ENCODE measurements around the gene SLC29A1. TPM values are rescaled to one million over a fixed set of nuclear protein-coding genes. Genes with fewer than 3 reads are reported as not detected.

Gene SLC29A1
- total and polyA plus RNA-seq, 11 donors: 48.0 to 319 (median 131) TPM

GRCh38 chr6:44217332-44218143 is 5.9 kb upstream of the SLC29A1 start:
- no peaks in the 10 kb centered on the region for H3K9me3 ChIP-seq
- ATAC-seq: peak in 3 of 4 donors; percentile 1 to 13 (median 7)
- WGBS, 4 donors: 45 to 54% (median 49%) methylated on average over 13 to 16 of the region's 16 CpGs

GRCh38 chr6:44219053-44219814 is 4.2 kb upstream of the SLC29A1 start:
- ATAC-seq: peak; percentile 43 to 76 (median 74)
- TF ChIP-seq POLR2A (IDR thresholded peaks at IDR 0.05) (peak in 1 of 2 donors; percentile 73), CTCF (IDR thresholded peaks at IDR 0.05) (peak in 2 of 12 donors; percentile 9 to 17)
- Histone ChIP-seq H3K4me3 (peak overlapping the region; percentile 41 to 78 (median 61)), H3K36me3 (no peaks in the 10 kb centered on the region), H3K4me1 (peaks cover 3 to 80% (median 67%) of the 10 kb centered on the region in 12 donors), H3K27me3 (no peaks in the 10 kb centered on the region), H3K9me3 (no peaks in the 10 kb centered on the region), H3K27ac (peak overlapping the region; percentile 74 to 99 (median 92))
- intact Hi-C loops (cut with DNase I): loop anchor here in 3 of 10 donors (1.0 to 5.0 kb wide), 2 partner anchors 19 to 42 kb away; no protein-coding TSS in a partner anchor
- WGBS, 4 donors: 1 to 2% (median 1%) methylated on average over 26 to 45 of the region's 45 CpGs
- DNase-seq: peak; percentile 90 to 94 (median 93)

More at GRCh38 chr6:44217332-44218143, 5.9 kb upstream of the SLC29A1 start:
- DNase-seq: peak; percentile 66 to 88 (median 83)
- Histone ChIP-seq H3K27ac (peak overlapping the region in 11 of 12 donors; percentile 87 to 99 (median 93)), H3K36me3 (no peaks in the 10 kb centered on the region), H3K4me1 (peaks cover 3 to 67% (median 55%) of the 10 kb centered on the region in 12 donors), H3K27me3 (no peaks in the 10 kb centered on the region), H3K4me3 (peak overlapping the region in 5 of 12 donors; percentile 3 to 40 (median 31))
- no peak for TF ChIP-seq CTCF (IDR thresholded peaks at IDR 0.05)
- no peak for TF ChIP-seq POLR2A (IDR thresholded peaks at IDR 0.05)
- intact Hi-C loops (cut with DNase I): loop anchor here in 2 of 10 donors (5.0 kb wide), 1 partner anchor 40 kb away; no protein-coding TSS in a partner anchor

- no peak for ATAC-seq
- 52 to 76% (median 54%) methylated on average over 20 to 28 of the region's 28 CpGs for WGBS, 4 donors
- H3K4me1 ChIP-seq: peaks cover 5 to 86% (median 76%) of the 10 kb centered on the region in 12 donors
- no peak for DNase-seq
- peak overlapping the region; percentile 41 to 78 (median 61) for H3K4me3 ChIP-seq
- TF ChIP-seq POLR2A (IDR thresholded peaks at IDR 0.05): no peak
- peak in 2 of 12 donors; percentile 7 to 28 for TF ChIP-seq CTCF (IDR thresholded peaks at IDR 0.05)
- no peaks in the 10 kb centered on the region for H3K9me3 ChIP-seq
- no peaks in the 10 kb centered on the region for H3K27me3 ChIP-seq
- intact Hi-C loops (cut with DNase I): loop anchor here in 4 of 10 donors (1.0 to 5.0 kb wide), 3 partner anchors 15 to 43 kb away; no protein-coding TSS in a partner anchor
- peak overlapping the region; percentile 74 to 99 (median 92) for H3K27ac ChIP-seq
- H3K36me3 ChIP-seq: no peaks in the 10 kb centered on the region
These were observed 3.3 kb upstream of the SLC29A1 start for GRCh38 chr6:44219815-44220784.
